ENCODE data around the gene COQ10A. TPM values are rescaled to one million over a fixed set of nuclear protein-coding genes. Genes with fewer than 3 reads are reported as not detected.

Gene COQ10A
- total RNA-seq, 4 donors from 2014 or later, result 14.0 to 26.1 (median 22.8) TPM

DNA sequence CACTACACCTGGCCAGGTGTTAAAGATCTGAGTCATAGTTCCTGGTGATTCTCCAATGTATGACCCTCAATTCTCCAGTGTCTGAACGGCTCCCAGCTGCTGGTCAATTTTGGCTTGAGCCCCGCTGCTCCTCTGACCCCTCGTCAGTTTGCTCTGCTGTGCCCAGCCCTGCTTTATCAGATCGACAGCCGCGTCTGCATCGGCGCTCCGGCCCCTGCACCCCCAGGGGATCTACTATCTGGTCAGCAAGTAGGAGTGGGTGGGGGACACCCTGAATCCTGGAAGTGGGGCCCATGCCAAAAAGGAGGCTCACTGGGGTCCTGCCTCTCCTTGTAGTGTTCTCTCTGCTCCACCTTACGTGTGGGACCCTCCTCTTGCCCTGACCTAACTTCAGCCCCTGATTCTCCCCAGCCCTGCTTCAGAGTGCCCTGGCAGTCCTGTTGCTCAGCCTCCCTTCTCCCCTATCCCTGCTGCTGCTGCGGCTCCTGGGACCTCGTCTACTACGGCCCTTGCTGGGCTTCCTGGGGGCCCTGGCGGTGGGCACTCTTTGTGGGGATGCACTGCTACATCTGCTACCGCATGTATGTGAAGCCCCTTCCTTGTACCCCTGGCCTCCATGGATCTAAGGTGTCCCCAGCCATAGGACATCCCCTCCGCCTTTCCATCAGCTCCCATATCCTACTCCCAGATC, 31.9 kb upstream of the COQ10A start:
- Histone ChIP-seq H3K9me3 (no peaks in the 10 kb centered on the region), H3K4me1 (no peaks in the 10 kb centered on the region), H3K27me3 (no peaks in the 10 kb centered on the region), H3K4me3 (no peak overlapping the region), H3K36me3 (peaks cover 0 to 43% (median 0%) of the 10 kb centered on the region in 3 donors), H3K27ac (no peak overlapping the region)
- WGBS, 2 donors, result 68 to 77% methylated on average over 16 of the region's 16 CpGs
- DNase-seq (ENCODE audit: low spot score in 2 of 2), result no peak
- TF ChIP-seq CTCF (IDR thresholded peaks at IDR 0.05), result no peak

DNA sequence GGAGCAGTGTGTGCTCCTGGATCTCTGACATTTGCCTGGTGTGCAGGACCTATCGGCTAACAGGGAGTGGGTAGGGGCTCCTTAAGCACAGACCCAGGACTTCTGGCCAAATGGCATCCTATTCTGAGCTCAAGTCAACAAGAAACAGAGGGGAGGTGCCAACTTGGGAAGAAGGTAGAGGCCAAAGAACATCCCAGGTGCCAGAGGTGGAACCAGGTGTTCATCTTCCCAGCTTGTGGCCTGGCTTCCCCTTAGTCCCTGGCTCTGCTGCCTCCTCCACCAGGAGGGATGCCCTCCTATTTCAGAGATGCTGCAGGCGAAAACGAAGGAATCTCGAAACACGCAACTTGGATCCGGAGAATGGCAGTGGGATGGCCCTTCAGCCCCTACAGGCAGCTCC, 30.7 kb upstream of the COQ10A start:
- 92 to 97% methylated on average over 6 of the region's 6 CpGs for WGBS, 2 donors
- no peak overlapping the region for H3K4me3 ChIP-seq
- peaks cover 0 to 54% (median 0%) of the 10 kb centered on the region in 3 donors for H3K36me3 ChIP-seq
- H3K27ac ChIP-seq, result no peak overlapping the region
- H3K9me3 ChIP-seq, result no peaks in the 10 kb centered on the region
- TF ChIP-seq EP300 (IDR thresholded peaks at IDR 0.05) (no peak), POLR2A (IDR thresholded peaks at IDR 0.05) (no peak), CTCF (IDR thresholded peaks at IDR 0.05) (no peak)
- no peaks in the 10 kb centered on the region for H3K27me3 ChIP-seq
- H3K4me1 ChIP-seq, result no peaks in the 10 kb centered on the region
- no peak for DNase-seq (ENCODE audit: low spot score in 2 of 2)

GRCh38 chr12:56236985-56237384, 29.8 kb upstream of the COQ10A start:
- H3K36me3 ChIP-seq, result peaks cover 0 to 63% (median 4%) of the 10 kb centered on the region in 3 donors

DNA sequence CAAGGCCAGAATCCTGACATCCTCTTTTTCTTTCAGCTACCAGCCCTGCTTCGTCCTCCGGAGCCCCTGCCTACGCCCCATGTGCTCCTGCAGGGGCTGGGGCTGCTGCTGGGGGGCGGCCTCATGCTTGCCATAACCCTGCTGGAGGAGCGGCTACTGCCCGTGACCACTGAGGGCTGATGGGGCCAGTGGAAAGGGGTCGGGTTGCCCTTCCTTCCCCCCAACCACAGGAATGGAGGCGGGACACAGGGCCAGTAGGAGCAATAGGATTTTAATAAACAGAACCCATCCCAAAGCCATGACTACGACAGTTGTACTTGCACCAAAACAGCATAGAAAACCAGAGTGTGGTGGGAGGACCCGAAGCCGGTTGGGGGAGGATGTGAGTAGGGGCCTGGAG, 29.2 kb upstream of the COQ10A start:
- DNase-seq (ENCODE audit: low spot score in 2 of 2), result no peak
- peaks cover 0 to 69% (median 10%) of the 10 kb centered on the region in 3 donors for H3K36me3 ChIP-seq
- WGBS, 2 donors, result 56 to 59% methylated on average over 11 of the region's 11 CpGs

More at GRCh38 chr12:56236985-56237384, 29.8 kb upstream of the COQ10A start:
- TF ChIP-seq CTCF (IDR thresholded peaks at IDR 0.05), result no peak
- no peak for TF ChIP-seq POLR2A (IDR thresholded peaks at IDR 0.05)
- no peak for TF ChIP-seq EP300 (IDR thresholded peaks at IDR 0.05)
- H3K9me3 ChIP-seq, result no peaks in the 10 kb centered on the region
- no peak for DNase-seq (ENCODE audit: low spot score in 2 of 2)
- H3K27ac ChIP-seq, result no peak overlapping the region
- no peaks in the 10 kb centered on the region for H3K4me1 ChIP-seq
- WGBS, 2 donors, result 67 to 69% methylated on average over 4 to 5 of the region's 5 CpGs
- no peak overlapping the region for H3K4me3 ChIP-seq
- H3K27me3 ChIP-seq, result no peaks in the 10 kb centered on the region

More for the DNA sequence above, 29.2 kb upstream of the COQ10A start:
- TF ChIP-seq POLR2A (IDR thresholded peaks at IDR 0.05), result no peak
- no peak for TF ChIP-seq EP300 (IDR thresholded peaks at IDR 0.05)
- no peak for TF ChIP-seq CTCF (IDR thresholded peaks at IDR 0.05)
- Histone ChIP-seq H3K9me3 (no peaks in the 10 kb centered on the region), H3K4me1 (no peaks in the 10 kb centered on the region), H3K4me3 (no peak overlapping the region), H3K27ac (no peak overlapping the region), H3K27me3 (no peaks in the 10 kb centered on the region)

Measured in tibial nerve (tissue), 4 donors.